Measurements from ENCODE around the gene KCNJ18.
"Not testable (repeated sequence)": the region's sequence is repeated elsewhere in the genome, so short reads cannot be mapped to it uniquely, and the experiment has no call there.

- TF ChIP-seq CTCF (conservative IDR thresholded peaks at IDR 0.05 in 1 of 2, IDR thresholded peaks at IDR 0.05 in 1 of 2; ENCODE audit: low read depth in 1 of 2, low read length in 2 of 2); EZH2 (IDR thresholded peaks at IDR 0.05; ENCODE audit: low read length, missing control alignments): not testable (repeated sequence)
Observed at GRCh38 chr17:21669616-21670360, 22.5 kb upstream of the KCNJ18 start.
